GM23338 (cell line): ENCODE measurements around the gene NAALADL2. TPM values are rescaled to one million over a fixed set of nuclear protein-coding genes. Genes with fewer than 3 reads are reported as not detected.

ENCODE experiments used
- ATAC-seq: fragments of 200-7000 bp; cut with Tn5 transposase; 3 replicates; pipeline ENCODE4 v1.9.1; 2020
- DNase-seq: peaks from one replicate; pipeline ENCODE4 v3.0.0-alpha.2; 2015; ENCODE audit warnings: low spot score
- H2AFZ ChIP-seq: fragments of 200-600 bp; sonication (generic); 2 replicates; pipeline ENCODE4 v1.8.0; 2016; ENCODE audit warnings: antibody characterized with exemption, mild to moderate bottlenecking, moderate library complexity
- H3F3A ChIP-seq: fragments of 200-600 bp; sonication (generic); replicated peaks from 2 replicates; pipeline ENCODE4 v1.8.0; 2017; ENCODE audit warnings: antibody characterized with exemption, mixed run types, low read depth
- H3K27ac ChIP-seq: fragments of 200-600 bp; sonication (generic); 2 replicates; pipeline ENCODE4 v1.6.1; 2016; ENCODE audit warnings: low read depth
- H3K27me3 ChIP-seq: fragments of 200-600 bp; sonication (generic); 2 replicates; pipeline ENCODE4 v1.8.0; 2016; ENCODE audit warnings: mild to moderate bottlenecking, mixed run types, moderate library complexity; ENCODE audit not compliant: insufficient read depth
- H3K36me3 ChIP-seq: fragments of 200-600 bp; sonication (generic); 2 replicates; pipeline ENCODE4 v1.8.0; 2016; ENCODE audit warnings: mild to moderate bottlenecking; ENCODE audit not compliant: insufficient read depth
- H3K4me1 ChIP-seq: fragments of 200-600 bp; sonication (generic); 2 replicates; pipeline ENCODE4 v1.8.0; 2016; ENCODE audit warnings: mild to moderate bottlenecking, moderate library complexity; ENCODE audit not compliant: insufficient read depth
- H3K4me2 ChIP-seq: fragments of 200-600 bp; sonication (generic); 2 replicates; pipeline ENCODE4 v1.7.1; 2017; ENCODE audit warnings: mixed run types
- H3K4me3 ChIP-seq: fragments of 200-600 bp; sonication (generic); 2 replicates; pipeline ENCODE4 v1.6.1; 2016; ENCODE audit warnings: mixed run types
- H3K79me2 ChIP-seq: fragments of 200-600 bp; sonication (generic); replicated peaks from 2 replicates; pipeline ENCODE4 v1.8.0; 2017; ENCODE audit warnings: mild to moderate bottlenecking; ENCODE audit not compliant: insufficient read depth
- H3K9me2 ChIP-seq: fragments of 200-600 bp; sonication (generic); 2 replicates; pipeline ENCODE4 v1.8.0; 2017; ENCODE audit not compliant: insufficient read depth
- H4K20me1 ChIP-seq: fragments of 200-600 bp; sonication (generic); replicated peaks from 2 replicates; pipeline ENCODE4 v1.8.0; 2017; ENCODE audit warnings: mild to moderate bottlenecking; ENCODE audit not compliant: insufficient read depth
- H3K27ac Mint-ChIP-seq: 2 replicates; pipeline ENCODE4 v1.8.0; 2020; ENCODE audit warnings: inconsistent platforms, mild to moderate bottlenecking, moderate library complexity, mixed read lengths
- H3K27me3 Mint-ChIP-seq: 3 replicates; pipeline ENCODE4 v1.8.0; 2022; ENCODE audit warnings: low read depth, mild to moderate bottlenecking, moderate library complexity, mixed read lengths, inconsistent platforms; ENCODE audit not compliant: insufficient read depth, poor library complexity
- H3K36me3 Mint-ChIP-seq: 3 replicates; pipeline ENCODE4 v1.8.0; 2021; ENCODE audit warnings: low read depth, mild to moderate bottlenecking, inconsistent platforms, moderate library complexity, mixed read lengths
- H3K4me1 Mint-ChIP-seq: 3 replicates; pipeline ENCODE4 v1.8.0; 2020; ENCODE audit warnings: mild to moderate bottlenecking, inconsistent platforms, mixed read lengths
- H3K4me3 Mint-ChIP-seq: 3 replicates; pipeline ENCODE4 v1.8.0; 2021; ENCODE audit warnings: moderate library complexity, mild to moderate bottlenecking, inconsistent platforms, mixed read lengths
- H3K9me3 Mint-ChIP-seq: 3 replicates; pipeline ENCODE4 v1.8.0; 2020; ENCODE audit warnings: moderate library complexity, mild to moderate bottlenecking, inconsistent platforms, mixed read lengths
- CTCF ChIP-seq, 2 experiments: fragments of 200-600 bp in 1 of 2; sonication (generic) in 1 of 2; conservative IDR thresholded peaks; 2 replicates each; pipeline versions ENCODE4 v1.5.1 to v1.6.1; 2016 to 2017; ENCODE audit warnings: antibody characterized with exemption in 2 of 2, low read depth in 2 of 2, mild to moderate bottlenecking in 2 of 2, moderate library complexity in 1 of 2
- EZH2 ChIP-seq: fragments of 200-600 bp; sonication (generic); IDR thresholded peaks from one replicate; pipeline ENCODE4 v1.8.0; 2017; ENCODE audit warnings: antibody characterized with exemption, mild to moderate bottlenecking, low read depth; ENCODE audit not compliant: unreplicated experiment
- EZH2phosphoT487 ChIP-seq: fragments of 200-600 bp; sonication (generic); IDR thresholded peaks from one replicate; pipeline ENCODE4 v1.8.1; 2018; ENCODE audit warnings: antibody characterized with exemption; ENCODE audit not compliant: unreplicated experiment
- JUNB ChIP-seq: IDR thresholded peaks from one replicate; pipeline ENCODE4 v1.6.1; 2016; ENCODE audit warnings: antibody characterized with exemption; ENCODE audit not compliant: unreplicated experiment
- NANOG ChIP-seq: IDR thresholded peaks from 2 replicates; pipeline ENCODE4 v1.6.1; 2016; ENCODE audit warnings: antibody characterized with exemption, borderline replicate concordance
- POLR2AphosphoS5 ChIP-seq: IDR thresholded peaks from 2 replicates; pipeline ENCODE4 v1.6.1; 2016; ENCODE audit warnings: antibody characterized with exemption, low read depth
- REST ChIP-seq: IDR thresholded peaks from one replicate; pipeline ENCODE4 v1.6.1; 2018; ENCODE audit warnings: antibody characterized with exemption; ENCODE audit not compliant: unreplicated experiment
- STAT1 ChIP-seq: IDR thresholded peaks from one replicate; pipeline ENCODE4 v1.6.1; 2016; ENCODE audit warnings: antibody characterized with exemption; ENCODE audit not compliant: unreplicated experiment
- ZNF114 ChIP-seq: fragments of 250-450 bp; sonication (Bioruptor Pico); IDR thresholded peaks from 2 replicates; pipeline ENCODE4 v1.5.0; 2020; ENCODE audit warnings: mild to moderate bottlenecking, moderate library complexity
- ZNF331 ChIP-seq: fragments of 250-450 bp; sonication (Bioruptor Pico); IDR thresholded peaks from 2 replicates; pipeline ENCODE4 v1.5.0; 2020; ENCODE audit warnings: low read depth, mild to moderate bottlenecking, moderate library complexity
- ZNF462 ChIP-seq: fragments of 250-450 bp; sonication (Bioruptor Pico); IDR thresholded peaks from 2 replicates; pipeline ENCODE4 v1.5.0; 2020; ENCODE audit warnings: mild to moderate bottlenecking, moderate library complexity
- polyA plus RNA-seq: library from polyadenylated mRNA; unstranded; fragments of >200 nt; fragmentation: Nextera tagmentation; extraction: Ambion mirVana; gene quantifications from 2 replicates; pipeline ENCODE4 v1.2.1, GENCODE V29; 2016
- total RNA-seq: library from RNA; depleted of rRNA; stranded (reverse); fragments of >200 nt; shearing (Covaris generic); gene quantifications from 2 replicates; pipeline ENCODE4 v1.2.3, GENCODE V29; 2014

The NAALADL2 gene
- total and polyA plus RNA-seq, 2 experiments from 2014 or later, result 1.6 to 2.6 TPM

- H3K36me3 Mint-ChIP-seq, result no peaks in the 10 kb centered on the region
- Histone ChIP-seq H3K36me3 (no peaks in the 10 kb centered on the region), H3K9me2 (no peaks in the 10 kb centered on the region), H3F3A (no peaks in the 10 kb centered on the region), H3K4me3 (no peak overlapping the region), H3K79me2 (no peaks in the 10 kb centered on the region), H3K27ac (no peak overlapping the region), H3K27me3 (no peaks in the 10 kb centered on the region), H2AFZ (no peak overlapping the region), H3K4me1 (0 out of 2 replicates have a peak, but pooled peaks cover 2% of the 10 kb centered on the region), H4K20me1 (no peaks in the 10 kb centered on the region), H3K4me2 (no peak overlapping the region)
- peaks cover 1% of the 10 kb centered on the region for H3K27me3 Mint-ChIP-seq
- no peak overlapping the region for H3K4me3 Mint-ChIP-seq
- TF ChIP-seq ZNF331 (CRISPR knock-in tag) (no peak), ZNF114 (CRISPR knock-in tag) (no peak), STAT1 (no peak)
- H3K4me1 Mint-ChIP-seq, result no peaks in the 10 kb centered on the region
- H3K27ac Mint-ChIP-seq, result no peak overlapping the region
- no peak for DNase-seq
- no peaks in the 10 kb centered on the region for H3K9me3 Mint-ChIP-seq
- ATAC-seq, result no peak
These were observed 379.7 kb downstream of the NAALADL2 start for GRCh38 chr3:175238801-175239200.

- H3K4me2 ChIP-seq, result no peak overlapping the region
- Mint-ChIP-seq H3K36me3 (no peaks in the 10 kb centered on the region), H3K4me1 (no peaks in the 10 kb centered on the region), H3K9me3 (no peaks in the 10 kb centered on the region), H3K27ac (no peak overlapping the region), H3K4me3 (no peak overlapping the region), H3K27me3 (peaks cover 1% of the 10 kb centered on the region)
- no peaks in the 10 kb centered on the region for H4K20me1 ChIP-seq
- H2AFZ ChIP-seq, result peak overlapping the region; percentile 15; the same call in 1 of the 2 replicates
- no peaks in the 10 kb centered on the region for H3K36me3 ChIP-seq
- DNase-seq (no peak), ATAC-seq (no peak)
- no peaks in the 10 kb centered on the region for H3K27me3 ChIP-seq
- no peaks in the 10 kb centered on the region for H3K79me2 ChIP-seq
- H3K27ac ChIP-seq, result no peak overlapping the region
- H3K4me1 ChIP-seq, result no peaks in the 10 kb centered on the region
- H3K9me2 ChIP-seq, result no peaks in the 10 kb centered on the region
- H3F3A ChIP-seq, result no peaks in the 10 kb centered on the region
- H3K4me3 ChIP-seq, result no peak overlapping the region
- TF ChIP-seq EZH2, result no peak
- TF ChIP-seq NANOG, result no peak
- TF ChIP-seq JUNB, result no peak
- TF ChIP-seq POLR2AphosphoS5, result no peak
- TF ChIP-seq CTCF (conservative IDR thresholded peaks at IDR 0.05; ENCODE audit: low read depth in 2 of 2), result no peak
- TF ChIP-seq STAT1, result no peak
- no peak for TF ChIP-seq ZNF462 (CRISPR knock-in tag)
- TF ChIP-seq EZH2phosphoT487, result no peak
- TF ChIP-seq REST, result no peak
- TF ChIP-seq ZNF331 (CRISPR knock-in tag), result no peak
These were observed 381.8 kb downstream of the NAALADL2 start for GRCh38 chr3:175240921-175241320.
